ENCODE measurements around the gene SEMA5A.

The SEMA5A gene

GRCh38 chr5:9351546-9351945 lies 194.3 kb downstream of the SEMA5A start:
- TF ChIP-seq REST (IDR thresholded peaks at IDR 0.05; ENCODE audit: insufficient read depth in 1 of 2, low read depth in 2 of 2, low read length in 2 of 2) (no peak), TAF1 (IDR thresholded peaks at IDR 0.05; ENCODE audit: borderline replicate concordance, insufficient read depth, low read length) (no peak), SIN3A (IDR thresholded peaks at IDR 0.05; ENCODE audit: borderline replicate concordance, insufficient read depth, low read length) (no peak), POLR2AphosphoS5 (IDR thresholded peaks at IDR 0.05; ENCODE audit: low read depth, low read length) (no peak), FOXP2 (optimal IDR thresholded peaks at IDR 0.05; ENCODE audit: borderline replicate concordance, extremely low read depth, extremely low read length, insufficient read depth) (no peak)

GRCh38 chr5:9350301-9350797 lies 195.5 kb downstream of the SEMA5A start:
- TF ChIP-seq FOXP2 (optimal IDR thresholded peaks at IDR 0.05; ENCODE audit: borderline replicate concordance, extremely low read depth, extremely low read length, insufficient read depth), result no peak
- no peak for TF ChIP-seq REST (IDR thresholded peaks at IDR 0.05; ENCODE audit: insufficient read depth in 1 of 2, low read depth in 2 of 2, low read length in 2 of 2)
- TF ChIP-seq POLR2AphosphoS5 (IDR thresholded peaks at IDR 0.05; ENCODE audit: low read depth, low read length), result no peak
- no peak for TF ChIP-seq SIN3A (IDR thresholded peaks at IDR 0.05; ENCODE audit: borderline replicate concordance, insufficient read depth, low read length)

- no peak for TF ChIP-seq TAF1 (IDR thresholded peaks at IDR 0.05; ENCODE audit: borderline replicate concordance, insufficient read depth, low read length)
- no peak for TF ChIP-seq SIN3A (IDR thresholded peaks at IDR 0.05; ENCODE audit: borderline replicate concordance, insufficient read depth, low read length)
- TF ChIP-seq FOXP2 (optimal IDR thresholded peaks at IDR 0.05; ENCODE audit: borderline replicate concordance, extremely low read depth, extremely low read length, insufficient read depth), result no peak
- TF ChIP-seq REST (IDR thresholded peaks at IDR 0.05; ENCODE audit: insufficient read depth in 1 of 2, low read depth in 2 of 2, low read length in 2 of 2), result no peak
- no peak for TF ChIP-seq POLR2AphosphoS5 (IDR thresholded peaks at IDR 0.05; ENCODE audit: low read depth, low read length)
These were observed 197.4 kb downstream of the SEMA5A start for GRCh38 chr5:9348401-9348996.

GRCh38 chr5:9347541-9348295 lies 198.2 kb downstream of the SEMA5A start:
- TF ChIP-seq SIN3A (IDR thresholded peaks at IDR 0.05; ENCODE audit: borderline replicate concordance, insufficient read depth, low read length) (no peak), POLR2AphosphoS5 (IDR thresholded peaks at IDR 0.05; ENCODE audit: low read depth, low read length) (no peak), REST (IDR thresholded peaks at IDR 0.05; ENCODE audit: insufficient read depth in 1 of 2, low read depth in 2 of 2, low read length in 2 of 2) (no peak), FOXP2 (optimal IDR thresholded peaks at IDR 0.05; ENCODE audit: borderline replicate concordance, extremely low read depth, extremely low read length, insufficient read depth) (no peak), TAF1 (IDR thresholded peaks at IDR 0.05; ENCODE audit: borderline replicate concordance, insufficient read depth, low read length) (no peak)
